H9 (cell line): ENCODE results near the gene G3BP1. TPM values are rescaled to one million over a fixed set of nuclear protein-coding genes. Genes with fewer than 3 reads are reported as not detected.
A peak's percentile ranks its signal among the peaks of the same experiment; 100 is the strongest.

Experiments
- DNase-seq: peaks from one replicate; pipeline ENCODE4 v3.0.0-alpha.2; 2017
- H2AFZ ChIP-seq: one replicate; pipeline ENCODE4 v1.6.1; 2013; ENCODE audit warnings: mild to moderate bottlenecking, low read length, control low read depth, moderate library complexity
- H2AK5ac ChIP-seq: 2 replicates; pipeline ENCODE4 v1.6.1; 2013; ENCODE audit warnings: low read length, control low read depth, mixed read lengths; ENCODE audit not compliant: insufficient read length
- H2BK120ac ChIP-seq: one replicate; pipeline ENCODE4 v1.6.1; 2013; ENCODE audit warnings: low read depth, mild to moderate bottlenecking, low read length, control low read depth, inconsistent platforms; ENCODE audit not compliant: poor library complexity, severe bottlenecking
- H2BK12ac ChIP-seq: 2 replicates; pipeline ENCODE4 v1.6.1; 2013; ENCODE audit warnings: low read length, control low read depth, mixed read lengths, low read depth; ENCODE audit not compliant: insufficient read length
- H2BK15ac ChIP-seq: 2 replicates; pipeline ENCODE4 v1.6.1; 2013; ENCODE audit warnings: low read depth, low read length, control low read depth
- H2BK20ac ChIP-seq: one replicate; pipeline ENCODE4 v1.6.1; 2013; ENCODE audit warnings: low read depth, mild to moderate bottlenecking, low read length, control low read depth, inconsistent platforms; ENCODE audit not compliant: poor library complexity, severe bottlenecking
- H2BK5ac ChIP-seq: 2 replicates; pipeline ENCODE4 v1.6.1; 2013; ENCODE audit warnings: low read length, control low read depth, mixed read lengths; ENCODE audit not compliant: insufficient read length
- H3K14ac ChIP-seq: 2 replicates; pipeline ENCODE4 v1.6.1; 2013; ENCODE audit warnings: low read length, control low read depth; ENCODE audit not compliant: insufficient read depth
- H3K18ac ChIP-seq: 2 replicates; pipeline ENCODE4 v1.6.1; 2013; ENCODE audit warnings: low read depth, mild to moderate bottlenecking, mixed read lengths, low read length, control low read depth; ENCODE audit not compliant: insufficient read length
- H3K23ac ChIP-seq: 2 replicates; pipeline ENCODE4 v1.6.1; 2013; ENCODE audit warnings: low read length, control low read depth, mixed read lengths, low read depth; ENCODE audit not compliant: insufficient read length
- H3K23me2 ChIP-seq: 2 replicates; pipeline ENCODE4 v1.6.1; 2013; ENCODE audit warnings: low read depth, mild to moderate bottlenecking, mixed read lengths, low read length, control low read depth; ENCODE audit not compliant: insufficient read length, poor library complexity, severe bottlenecking
- H3K27ac ChIP-seq: 2 replicates; pipeline ENCODE4 v1.5.1; 2013; ENCODE audit warnings: low read length, control low read depth, mixed read lengths, low read depth; ENCODE audit not compliant: insufficient read length
- H3K27me3 ChIP-seq: 2 replicates; pipeline ENCODE4 v1.6.1; 2013; ENCODE audit warnings: low read length, control low read depth, inconsistent platforms; ENCODE audit not compliant: insufficient read depth
- H3K4ac ChIP-seq: 2 replicates; pipeline ENCODE4 v1.6.1; 2013; ENCODE audit warnings: low read depth, mild to moderate bottlenecking, control low read depth, inconsistent platforms, low read length, moderate library complexity
- H3K4me1 ChIP-seq: 2 replicates; pipeline ENCODE4 v1.6.1; 2013; ENCODE audit warnings: low read length, control low read depth, inconsistent platforms; ENCODE audit not compliant: insufficient read depth
- H3K4me2 ChIP-seq: 2 replicates; pipeline ENCODE4 v1.6.1; 2013; ENCODE audit warnings: low read length, control low read depth, mixed read lengths; ENCODE audit not compliant: insufficient read length, insufficient read depth
- H3K56ac ChIP-seq: 2 replicates; pipeline ENCODE4 v1.6.1; 2013; ENCODE audit warnings: low read depth, mild to moderate bottlenecking, mixed read lengths, low read length, control low read depth; ENCODE audit not compliant: insufficient read length
- H3K79me1 ChIP-seq: 2 replicates; pipeline ENCODE4 v1.6.1; 2013; ENCODE audit warnings: low read depth, mild to moderate bottlenecking, moderate library complexity, low read length, control low read depth, inconsistent platforms; ENCODE audit not compliant: insufficient read depth, poor library complexity, severe bottlenecking
- H3K79me2 ChIP-seq: 2 replicates; pipeline ENCODE4 v1.6.1; 2013; ENCODE audit warnings: low read length, control low read depth, inconsistent platforms; ENCODE audit not compliant: insufficient read depth
- H3K9ac ChIP-seq: 2 replicates; pipeline ENCODE4 v1.6.1; 2013; ENCODE audit warnings: low read length, control low read depth, mixed read lengths; ENCODE audit not compliant: insufficient read length; ENCODE audit errors: extremely low read depth
- H3K9me3 ChIP-seq: one replicate; pipeline ENCODE4 v1.6.1; 2013; ENCODE audit warnings: low read depth, low read length, inconsistent platforms; ENCODE audit not compliant: control insufficient read depth
- H3T11ph ChIP-seq: one replicate; pipeline ENCODE4 v1.6.1; 2013; ENCODE audit warnings: mild to moderate bottlenecking, low read length, control low read depth, inconsistent platforms
- H4K20me1 ChIP-seq: one replicate; pipeline ENCODE4 v1.6.1; 2013; ENCODE audit not compliant: control insufficient read depth, insufficient read length, insufficient read depth
- H4K5ac ChIP-seq: 2 replicates; pipeline ENCODE4 v1.6.1; 2013; ENCODE audit warnings: low read depth, mild to moderate bottlenecking, mixed read lengths, low read length, control low read depth; ENCODE audit not compliant: insufficient read length
- H4K8ac ChIP-seq: replicated peaks from 2 replicates; pipeline ENCODE4 v1.6.1; 2013; ENCODE audit warnings: low read length, control low read depth, mixed read lengths, low read depth; ENCODE audit not compliant: insufficient read length
- H4K91ac ChIP-seq: 2 replicates; pipeline ENCODE4 v1.6.1; 2013; ENCODE audit warnings: low read depth, mild to moderate bottlenecking, moderate library complexity, mixed read lengths, low read length, control low read depth; ENCODE audit not compliant: insufficient read length
- H3K27ac Mint-ChIP-seq, 3 experiments: 2 replicates in 2 of 3; 3 replicates in 1 of 3; pipeline ENCODE4 v1.8.0; 2020 to 2021; ENCODE audit warnings: mixed read lengths in 3 of 3, mild to moderate bottlenecking in 1 of 3, moderate library complexity in 1 of 3
- H3K27me3 Mint-ChIP-seq: 2 replicates; pipeline ENCODE4 v1.8.0; 2021; ENCODE audit warnings: low read depth, mild to moderate bottlenecking, moderate library complexity, mixed read lengths
- H3K36me3 Mint-ChIP-seq, 3 experiments: 2 replicates in 2 of 3; 3 replicates in 1 of 3; pipeline ENCODE4 v1.8.0; 2020 to 2021; ENCODE audit warnings: low read depth in 3 of 3, mixed read lengths in 3 of 3; ENCODE audit not compliant: insufficient read depth in 1 of 3
- H3K4me1 Mint-ChIP-seq, 2 experiments: 2 replicates each; pipeline ENCODE4 v1.8.0; 2020; ENCODE audit warnings: mixed read lengths in 2 of 2
- H3K4me3 Mint-ChIP-seq, 2 experiments: 2 replicates in 1 of 2; 3 replicates in 1 of 2; pipeline ENCODE4 v1.8.0; 2020 to 2021; ENCODE audit warnings: mild to moderate bottlenecking in 2 of 2, mixed read lengths in 2 of 2, moderate library complexity in 1 of 2
- H3K9me3 Mint-ChIP-seq, 2 experiments: 2 replicates in 1 of 2; 3 replicates in 1 of 2; pipeline ENCODE4 v1.8.0; 2020; ENCODE audit warnings: mild to moderate bottlenecking in 2 of 2, mixed read lengths in 2 of 2, moderate library complexity in 1 of 2
- WGBS: extraction: QIAGEN DNeasy Blood & Tissue Kit; methylation state at CpG from one replicate; pipeline ENCODE4 v1.1.7; 2013; ENCODE audit warnings: missing lambda C conversion rate, low lambda C conversion rate, mixed read lengths; ENCODE audit not compliant: insufficient read length; ENCODE audit errors: extremely low coverage; 5-methylcytosine and 5-hydroxymethylcytosine counted together
- total RNA-seq: library from RNA; stranded (reverse); gene quantifications from 2 replicates; pipeline ENCODE4 v1.2.1, GENCODE V29; 2021
- TF ChIP-seq, protein P1 (sequence below): fragments of 200-600 bp; sonication (generic); conservative IDR thresholded peaks from 3 replicates; pipeline ENCODE4 v1.8.0; 2021; ENCODE audit warnings: antibody characterized with exemption, mild to moderate bottlenecking

G3BP1 gene
- total RNA-seq, 1 experiment from 2014 or later: 439 TPM

DNA sequence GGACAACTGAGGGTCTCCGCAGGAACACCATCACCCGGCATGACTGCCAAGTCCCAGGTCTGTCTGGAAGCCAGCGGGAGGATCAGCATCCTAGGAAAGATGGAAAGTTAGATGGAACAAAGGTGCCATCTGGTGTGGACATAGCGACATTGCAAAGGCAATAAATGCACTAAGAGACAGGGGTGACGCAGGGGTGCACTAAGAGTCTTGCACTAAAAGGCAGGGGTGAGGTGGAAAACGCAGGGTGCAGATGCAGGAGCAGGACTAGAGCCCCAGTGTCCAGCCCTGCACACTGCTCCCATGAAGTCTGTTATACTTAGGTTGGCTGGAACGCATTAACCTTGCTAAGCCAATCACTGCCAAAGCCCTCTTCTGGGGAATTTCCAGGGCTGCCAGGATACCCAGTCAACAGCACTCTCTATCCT lies 28.9 kb upstream of the G3BP1 start:
- Histone ChIP-seq H4K5ac (no peak overlapping the region), H3K27ac (no peak overlapping the region), H3K79me1 (no peaks in the 10 kb centered on the region), H3K79me2 (no peaks in the 10 kb centered on the region), H2AK5ac (no peak overlapping the region), H3K27me3 (no peaks in the 10 kb centered on the region), H4K91ac (no peak overlapping the region), H3K9ac (no peak overlapping the region), H3T11ph (no peak overlapping the region), H2BK20ac (no peak overlapping the region), H3K18ac (no peak overlapping the region), H2BK15ac (no peak overlapping the region), H2BK12ac (no peak overlapping the region), H3K9me3 (no peaks in the 10 kb centered on the region), H2BK5ac (no peak overlapping the region), H3K23me2 (no peaks in the 10 kb centered on the region), H3K4me2 (no peak overlapping the region), H3K14ac (no peak overlapping the region), H4K20me1 (no peaks in the 10 kb centered on the region), H2BK120ac (no peak overlapping the region), H3K4ac (no peak overlapping the region), H2AFZ (no peak overlapping the region), H3K4me1 (peaks cover 7% of the 10 kb centered on the region; the same call in 1 of the 2 replicates), H3K23ac (no peak overlapping the region), H4K8ac (no peak overlapping the region), H3K56ac (no peak overlapping the region)
- peaks cover 2 to 14% (median 8%) of the 10 kb centered on the region in 3 experiments; a peak in 4 of 7 replicates for H3K36me3 Mint-ChIP-seq
- H3K4me1 Mint-ChIP-seq: peaks cover 16 to 19% of the 10 kb centered on the region in 2 experiments
- no peaks in the 10 kb centered on the region for H3K27me3 Mint-ChIP-seq
- peak; percentile 67 for DNase-seq
- H3K9me3 Mint-ChIP-seq: no peaks in the 10 kb centered on the region
- TF ChIP-seq, protein P1, sequence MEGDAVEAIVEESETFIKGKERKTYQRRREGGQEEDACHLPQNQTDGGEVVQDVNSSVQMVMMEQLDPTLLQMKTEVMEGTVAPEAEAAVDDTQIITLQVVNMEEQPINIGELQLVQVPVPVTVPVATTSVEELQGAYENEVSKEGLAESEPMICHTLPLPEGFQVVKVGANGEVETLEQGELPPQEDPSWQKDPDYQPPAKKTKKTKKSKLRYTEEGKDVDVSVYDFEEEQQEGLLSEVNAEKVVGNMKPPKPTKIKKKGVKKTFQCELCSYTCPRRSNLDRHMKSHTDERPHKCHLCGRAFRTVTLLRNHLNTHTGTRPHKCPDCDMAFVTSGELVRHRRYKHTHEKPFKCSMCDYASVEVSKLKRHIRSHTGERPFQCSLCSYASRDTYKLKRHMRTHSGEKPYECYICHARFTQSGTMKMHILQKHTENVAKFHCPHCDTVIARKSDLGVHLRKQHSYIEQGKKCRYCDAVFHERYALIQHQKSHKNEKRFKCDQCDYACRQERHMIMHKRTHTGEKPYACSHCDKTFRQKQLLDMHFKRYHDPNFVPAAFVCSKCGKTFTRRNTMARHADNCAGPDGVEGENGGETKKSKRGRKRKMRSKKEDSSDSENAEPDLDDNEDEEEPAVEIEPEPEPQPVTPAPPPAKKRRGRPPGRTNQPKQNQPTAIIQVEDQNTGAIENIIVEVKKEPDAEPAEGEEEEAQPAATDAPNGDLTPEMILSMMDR: peak; percentile 84
- no peak overlapping the region for H3K4me3 Mint-ChIP-seq
- H3K27ac Mint-ChIP-seq: no peak overlapping the region
- no CpG with 5 or more reads among the region's 7 CpGs for WGBS
